NCI-H2107 (cell line): ENCODE measurements around the gene SPEG.

Experiments
- DNase-seq: peaks from one replicate; lab custom pipeline; 2025; lab: John Stamatoyannopoulos, UW

SPEG gene

DNA sequence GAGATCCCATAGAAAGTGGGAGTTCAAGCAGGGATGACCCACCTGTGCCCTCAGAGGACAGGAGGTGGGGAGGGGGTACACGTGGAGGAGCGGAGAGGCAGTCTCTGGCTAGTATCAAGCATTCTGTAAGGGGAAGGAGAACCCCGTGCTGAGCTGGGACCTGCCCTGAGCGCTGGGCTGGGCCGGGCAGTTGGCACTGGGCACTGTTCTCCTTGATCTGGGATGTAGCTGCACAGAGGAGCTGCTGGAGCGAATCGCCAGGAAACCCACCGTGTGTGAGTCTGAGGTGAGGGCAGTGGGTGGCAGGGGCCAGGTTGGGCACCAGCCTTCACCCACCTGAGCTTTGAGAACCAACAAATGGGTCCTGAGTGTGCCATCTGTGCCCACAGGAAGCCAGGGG lies 44.3 kb downstream of the SPEG start:
- no peak for DNase-seq

DNA sequence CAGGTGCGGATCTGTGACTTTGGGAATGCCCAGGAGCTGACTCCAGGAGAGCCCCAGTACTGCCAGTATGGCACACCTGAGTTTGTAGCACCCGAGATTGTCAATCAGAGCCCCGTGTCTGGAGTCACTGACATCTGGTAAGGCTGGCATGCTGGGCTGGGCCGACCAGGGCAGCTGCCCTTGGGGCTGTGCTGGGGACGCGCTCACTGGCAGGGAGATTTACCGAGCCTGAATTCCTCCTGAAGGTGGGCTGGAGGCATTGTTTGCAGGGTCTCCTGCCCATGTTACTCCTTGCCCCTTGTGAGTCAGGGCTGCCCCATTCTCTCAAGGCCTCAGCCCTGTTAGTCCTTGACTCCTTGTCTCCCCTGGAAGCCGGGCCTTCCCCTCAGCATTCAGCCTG lies 45.4 kb downstream of the SPEG start:
- no peak for DNase-seq

DNA sequence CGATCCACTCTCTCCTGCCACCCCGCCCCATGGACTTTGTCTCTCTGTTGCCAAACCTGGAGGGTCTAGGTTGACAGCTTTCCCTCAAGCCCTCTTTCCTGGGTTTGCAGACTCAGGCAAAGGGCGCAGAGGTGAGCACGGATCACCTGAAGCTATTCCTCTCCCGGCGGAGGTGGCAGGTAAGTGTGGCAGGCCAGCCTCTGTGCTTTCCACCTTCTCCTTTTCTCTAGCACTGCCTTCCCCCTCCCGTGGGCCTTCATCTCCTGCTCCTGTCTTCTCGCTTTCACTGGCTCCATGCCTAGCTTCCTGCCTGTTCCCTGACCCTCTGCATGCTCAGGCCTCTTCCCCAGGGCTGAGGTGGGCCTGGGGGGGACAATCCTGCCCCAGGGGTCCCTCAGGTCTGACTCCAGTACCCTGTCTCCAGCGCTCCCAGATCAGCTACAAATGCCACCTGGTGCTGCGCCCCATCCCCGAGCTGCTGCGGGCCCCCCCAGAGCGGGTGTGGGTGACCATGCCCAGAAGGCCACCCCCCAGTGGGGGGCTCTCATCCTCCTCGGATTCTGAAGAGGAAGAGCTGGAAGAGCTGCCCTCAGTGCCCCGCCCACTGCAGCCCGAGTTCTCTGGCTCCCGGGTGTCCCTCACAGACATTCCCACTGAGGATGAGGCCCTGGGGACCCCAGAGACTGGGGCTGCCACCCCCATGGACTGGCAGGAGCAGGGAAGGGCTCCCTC lies 48.2 kb downstream of the SPEG start:
- no peak for DNase-seq

DNA sequence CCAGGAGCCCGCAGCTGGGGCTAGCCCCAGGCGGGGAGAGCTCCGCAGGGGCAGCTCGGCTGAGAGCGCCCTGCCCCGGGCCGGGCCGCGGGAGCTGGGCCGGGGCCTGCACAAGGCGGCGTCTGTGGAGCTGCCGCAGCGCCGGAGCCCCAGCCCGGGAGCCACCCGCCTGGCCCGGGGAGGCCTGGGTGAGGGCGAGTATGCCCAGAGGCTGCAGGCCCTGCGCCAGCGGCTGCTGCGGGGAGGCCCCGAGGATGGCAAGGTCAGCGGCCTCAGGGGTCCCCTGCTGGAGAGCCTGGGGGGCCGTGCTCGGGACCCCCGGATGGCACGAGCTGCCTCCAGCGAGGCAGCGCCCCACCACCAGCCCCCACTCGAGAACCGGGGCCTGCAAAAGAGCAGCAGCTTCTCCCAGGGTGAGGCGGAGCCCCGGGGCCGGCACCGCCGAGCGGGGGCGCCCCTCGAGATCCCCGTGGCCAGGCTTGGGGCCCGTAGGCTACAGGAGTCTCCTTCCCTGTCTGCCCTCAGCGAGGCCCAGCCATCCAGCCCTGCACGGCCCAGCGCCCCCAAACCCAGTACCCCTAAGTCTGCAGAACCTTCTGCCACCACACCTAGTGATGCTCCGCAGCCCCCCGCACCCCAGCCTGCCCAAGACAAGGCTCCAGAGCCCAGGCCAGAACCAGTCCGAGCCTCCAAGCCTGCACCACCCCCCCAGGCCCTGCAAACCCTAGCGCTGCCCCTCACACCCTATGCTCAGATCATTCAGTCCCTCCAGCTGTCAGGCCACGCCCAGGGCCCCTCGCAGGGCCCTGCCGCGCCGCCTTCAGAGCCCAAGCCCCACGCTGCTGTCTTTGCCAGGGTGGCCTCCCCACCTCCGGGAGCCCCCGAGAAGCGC lies 49.1 kb downstream of the SPEG start:
- DNase-seq, result no peak

DNA sequence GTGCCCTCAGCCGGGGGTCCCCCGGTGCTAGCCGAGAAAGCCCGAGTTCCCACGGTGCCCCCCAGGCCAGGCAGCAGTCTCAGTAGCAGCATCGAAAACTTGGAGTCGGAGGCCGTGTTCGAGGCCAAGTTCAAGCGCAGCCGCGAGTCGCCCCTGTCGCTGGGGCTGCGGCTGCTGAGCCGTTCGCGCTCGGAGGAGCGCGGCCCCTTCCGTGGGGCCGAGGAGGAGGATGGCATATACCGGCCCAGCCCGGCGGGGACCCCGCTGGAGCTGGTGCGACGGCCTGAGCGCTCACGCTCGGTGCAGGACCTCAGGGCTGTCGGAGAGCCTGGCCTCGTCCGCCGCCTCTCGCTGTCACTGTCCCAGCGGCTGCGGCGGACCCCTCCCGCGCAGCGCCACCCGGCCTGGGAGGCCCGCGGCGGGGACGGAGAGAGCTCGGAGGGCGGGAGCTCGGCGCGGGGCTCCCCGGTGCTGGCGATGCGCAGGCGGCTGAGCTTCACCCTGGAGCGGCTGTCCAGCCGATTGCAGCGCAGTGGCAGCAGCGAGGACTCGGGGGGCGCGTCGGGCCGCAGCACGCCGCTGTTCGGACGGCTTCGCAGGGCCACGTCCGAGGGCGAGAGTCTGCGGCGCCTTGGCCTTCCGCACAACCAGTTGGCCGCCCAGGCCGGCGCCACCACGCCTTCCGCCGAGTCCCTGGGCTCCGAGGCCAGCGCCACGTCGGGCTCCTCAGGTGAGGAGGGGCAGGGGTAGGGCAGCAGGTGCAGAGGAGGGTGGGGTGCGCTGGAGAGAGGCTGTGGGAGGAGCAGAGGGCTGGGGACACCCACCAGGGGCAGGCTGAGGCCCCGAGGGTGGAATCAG lies 49.9 kb downstream of the SPEG start:
- no peak for DNase-seq

DNA sequence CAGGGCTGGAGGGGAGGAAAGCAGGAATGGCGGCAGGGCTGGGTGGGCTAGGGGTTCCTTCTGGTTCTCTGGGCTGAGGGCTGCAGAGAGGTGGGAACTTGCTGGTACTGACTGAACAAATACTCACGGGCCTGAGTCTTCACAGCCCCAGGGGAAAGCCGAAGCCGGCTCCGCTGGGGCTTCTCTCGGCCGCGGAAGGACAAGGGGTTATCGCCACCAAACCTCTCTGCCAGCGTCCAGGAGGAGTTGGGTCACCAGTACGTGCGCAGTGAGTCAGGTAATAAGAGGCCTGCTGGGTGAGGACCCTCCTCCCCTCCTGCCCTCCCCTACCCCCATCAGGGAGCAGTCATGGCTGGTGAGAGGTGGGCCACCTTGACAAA lies 50.5 kb downstream of the SPEG start:
- DNase-seq, result no peak

DNA sequence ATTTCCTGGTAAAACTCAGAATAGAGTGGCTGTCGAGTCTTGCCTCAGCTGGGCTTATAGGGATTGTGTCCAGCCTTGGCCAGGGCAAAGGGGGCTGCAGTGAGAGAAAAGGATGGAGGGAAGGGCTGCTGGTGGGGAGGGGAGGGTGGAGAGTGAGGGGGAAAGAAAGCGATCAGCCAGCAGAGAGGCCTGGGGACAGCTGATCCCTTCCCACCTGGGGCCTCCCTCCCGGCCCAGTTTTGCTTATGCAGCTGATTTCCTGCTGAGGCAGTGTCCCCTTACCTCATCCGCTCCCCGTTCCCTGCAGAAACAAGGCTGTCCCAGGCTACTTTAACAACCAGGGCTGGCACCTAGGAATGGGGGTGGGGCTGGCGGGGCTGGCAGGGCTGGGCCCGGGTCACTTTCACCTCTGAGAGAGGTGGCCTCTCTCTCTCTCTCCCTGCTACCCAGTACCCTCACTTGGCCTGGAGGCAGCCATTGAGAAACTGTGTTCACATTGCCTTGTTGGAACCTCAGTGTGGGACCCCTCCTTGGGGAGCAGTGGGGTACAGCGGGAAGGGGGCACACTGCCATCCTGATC lies 51.8 kb downstream of the SPEG start:
- no peak for DNase-seq

DNA sequence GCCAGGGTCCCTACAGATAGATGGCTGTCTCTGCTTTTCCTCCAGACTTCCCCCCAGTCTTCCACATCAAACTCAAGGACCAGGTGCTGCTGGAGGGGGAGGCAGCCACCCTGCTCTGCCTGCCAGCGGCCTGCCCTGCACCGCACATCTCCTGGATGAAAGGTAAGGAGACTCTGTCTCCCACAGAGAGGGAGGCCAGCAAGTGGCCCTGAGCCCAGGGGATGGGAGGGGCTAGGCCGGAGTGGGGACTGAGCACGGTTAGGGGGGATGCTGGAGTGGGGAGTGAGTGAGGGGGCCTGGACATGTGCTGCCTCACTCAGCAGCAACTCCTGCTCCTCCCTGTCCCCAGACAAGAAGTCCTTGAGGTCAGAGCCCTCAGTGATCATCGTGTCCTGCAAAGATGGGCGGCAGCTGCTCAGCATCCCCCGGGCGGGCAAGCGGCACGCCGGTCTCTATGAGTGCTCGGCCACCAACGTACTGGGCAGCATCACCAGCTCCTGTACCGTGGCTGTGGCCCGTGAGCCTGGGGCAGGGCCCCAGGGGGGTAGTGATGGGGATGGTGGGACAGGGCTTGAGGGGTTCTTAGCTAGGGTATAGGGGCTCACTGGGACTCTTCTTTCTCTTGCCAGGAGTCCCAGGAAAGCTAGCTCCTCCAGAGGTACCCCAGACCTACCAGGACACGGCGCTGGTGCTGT lies 53.7 kb downstream of the SPEG start:
- DNase-seq, result no peak

DNA sequence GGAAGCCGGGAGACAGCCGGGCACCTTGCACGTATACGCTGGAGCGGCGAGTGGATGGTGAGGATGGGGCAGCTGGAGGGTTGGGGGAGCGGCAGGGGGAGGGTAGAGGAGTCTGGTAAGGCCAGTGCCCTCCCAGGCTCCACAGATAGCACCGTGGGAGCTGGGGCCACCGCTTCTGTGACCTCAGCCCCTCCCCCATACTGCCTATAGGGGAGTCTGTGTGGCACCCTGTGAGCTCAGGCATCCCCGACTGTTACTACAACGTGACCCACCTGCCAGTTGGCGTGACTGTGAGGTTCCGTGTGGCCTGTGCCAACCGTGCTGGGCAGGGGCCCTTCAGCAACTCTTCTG lies 54.2 kb downstream of the SPEG start:
- DNase-seq, result no peak

DNA sequence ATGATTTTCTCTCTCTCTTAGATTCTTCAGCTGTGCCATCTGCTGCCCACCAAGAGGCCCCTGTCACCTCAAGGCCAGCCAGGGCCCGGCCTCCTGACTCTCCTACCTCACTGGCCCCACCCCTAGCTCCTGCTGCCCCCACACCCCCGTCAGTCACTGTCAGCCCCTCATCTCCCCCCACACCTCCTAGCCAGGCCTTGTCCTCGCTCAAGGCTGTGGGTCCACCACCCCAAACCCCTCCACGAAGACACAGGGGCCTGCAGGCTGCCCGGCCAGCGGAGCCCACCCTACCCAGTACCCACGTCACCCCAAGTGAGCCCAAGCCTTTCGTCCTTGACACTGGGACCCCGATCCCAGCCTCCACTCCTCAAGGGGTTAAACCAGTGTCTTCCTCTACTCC lies 54.7 kb downstream of the SPEG start:
- DNase-seq, result no peak

DNA sequence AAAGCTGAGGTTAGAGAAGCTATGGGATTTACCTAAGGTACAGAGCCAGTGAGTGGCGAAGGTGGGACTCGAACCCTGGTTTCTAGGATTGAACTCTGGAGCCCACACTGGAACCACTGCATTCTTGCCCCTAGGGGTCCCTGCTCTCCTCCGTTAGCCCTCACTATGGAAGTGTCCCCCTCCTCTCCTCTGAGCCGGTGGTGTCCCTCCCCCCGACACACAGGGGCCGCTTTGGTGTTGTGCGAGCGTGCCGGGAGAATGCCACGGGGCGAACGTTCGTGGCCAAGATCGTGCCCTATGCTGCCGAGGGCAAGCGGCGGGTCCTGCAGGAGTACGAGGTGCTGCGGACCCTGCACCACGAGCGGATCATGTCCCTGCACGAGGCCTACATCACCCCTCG lies 55.5 kb downstream of the SPEG start:
- DNase-seq, result no peak

DNA sequence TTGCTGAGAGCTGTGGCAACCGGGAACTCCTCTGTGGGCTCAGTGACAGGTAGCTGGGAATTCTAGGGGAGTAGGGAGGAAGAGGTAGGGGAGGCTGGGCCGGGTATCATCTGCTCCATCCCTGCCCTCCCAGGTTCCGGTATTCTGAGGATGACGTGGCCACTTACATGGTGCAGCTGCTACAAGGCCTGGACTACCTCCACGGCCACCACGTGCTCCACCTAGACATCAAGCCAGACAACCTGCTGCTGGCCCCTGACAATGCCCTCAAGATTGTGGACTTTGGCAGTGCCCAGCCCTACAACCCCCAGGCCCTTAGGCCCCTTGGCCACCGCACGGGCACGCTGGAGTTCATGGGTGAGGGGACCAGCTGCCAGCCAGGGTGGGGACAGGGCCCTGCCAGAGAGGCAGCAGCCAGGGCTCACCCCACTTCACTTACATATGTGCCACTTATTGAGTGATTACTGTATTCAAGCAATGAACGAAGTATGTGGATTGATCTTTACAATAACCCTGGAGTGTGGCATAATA lies 56.0 kb downstream of the SPEG start:
- no peak for DNase-seq

DNA sequence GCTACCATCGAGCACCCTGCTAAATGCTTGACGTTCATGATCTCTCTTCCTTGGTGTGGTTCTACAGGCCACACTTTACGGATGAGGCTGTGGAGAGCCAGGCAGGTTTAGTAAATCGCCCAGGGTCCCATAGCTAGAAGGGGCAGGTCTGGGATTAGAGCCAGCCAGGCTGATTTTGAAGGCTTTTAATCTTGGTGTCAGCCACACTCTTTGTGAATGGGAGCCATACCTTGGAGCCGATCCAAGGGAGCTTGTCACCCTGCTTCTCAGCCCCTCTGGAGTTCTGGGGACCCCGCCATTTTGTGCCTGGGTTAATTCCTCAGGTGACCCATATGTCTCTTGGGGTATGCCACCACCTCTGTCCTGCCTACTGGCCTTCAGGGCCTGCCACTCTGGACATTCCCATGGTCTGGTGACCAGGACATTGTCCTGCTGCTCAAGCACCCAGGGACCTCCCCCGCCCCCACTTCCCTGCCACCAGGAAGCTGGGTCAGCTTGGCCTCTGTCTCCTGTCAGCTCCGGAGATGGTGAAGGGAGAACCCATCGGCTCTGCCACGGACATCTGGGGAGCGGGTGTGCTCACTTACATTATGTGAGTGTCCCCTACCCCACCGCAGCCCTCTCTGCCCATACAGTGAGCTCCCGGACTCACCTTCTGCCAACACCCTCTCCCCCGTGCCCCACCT lies 56.8 kb downstream of the SPEG start:
- no peak for DNase-seq

DNA sequence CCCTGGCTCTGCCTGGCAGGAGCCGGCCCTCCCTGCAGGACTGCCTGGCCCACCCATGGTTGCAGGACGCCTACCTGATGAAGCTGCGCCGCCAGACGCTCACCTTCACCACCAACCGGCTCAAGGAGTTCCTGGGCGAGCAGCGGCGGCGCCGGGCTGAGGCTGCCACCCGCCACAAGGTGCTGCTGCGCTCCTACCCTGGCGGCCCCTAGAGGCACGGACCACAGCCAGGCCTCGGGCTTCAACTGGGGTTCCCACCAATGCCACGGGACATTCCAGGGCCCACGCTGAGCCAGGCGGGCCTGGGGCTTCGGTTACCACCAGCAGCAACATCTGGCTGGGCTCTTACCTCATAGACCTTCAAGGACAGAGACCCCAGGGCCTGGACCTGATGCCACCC lies 57.9 kb downstream of the SPEG start:
- no peak for DNase-seq

DNA sequence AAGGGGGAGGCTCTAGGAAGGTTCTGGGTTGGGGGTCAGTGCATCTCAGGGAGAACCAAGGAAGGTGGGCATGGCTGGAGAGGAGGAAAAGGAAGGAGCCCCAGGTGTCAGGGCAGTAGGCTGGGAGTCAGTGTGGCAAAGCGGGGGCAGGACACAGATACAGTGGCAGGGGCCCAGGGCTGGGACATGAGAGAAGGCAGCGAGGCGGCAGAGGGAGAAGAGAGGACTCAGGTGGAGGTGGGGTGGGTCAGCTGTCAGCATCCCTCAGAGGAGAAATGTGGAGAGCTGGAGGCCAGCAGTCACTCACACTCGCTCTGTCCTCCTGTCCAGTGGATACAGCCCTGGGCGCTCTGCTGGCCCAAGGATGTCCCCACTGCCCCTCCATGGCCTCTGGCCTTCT lies 58.4 kb downstream of the SPEG start:
- DNase-seq, result no peak

DNA sequence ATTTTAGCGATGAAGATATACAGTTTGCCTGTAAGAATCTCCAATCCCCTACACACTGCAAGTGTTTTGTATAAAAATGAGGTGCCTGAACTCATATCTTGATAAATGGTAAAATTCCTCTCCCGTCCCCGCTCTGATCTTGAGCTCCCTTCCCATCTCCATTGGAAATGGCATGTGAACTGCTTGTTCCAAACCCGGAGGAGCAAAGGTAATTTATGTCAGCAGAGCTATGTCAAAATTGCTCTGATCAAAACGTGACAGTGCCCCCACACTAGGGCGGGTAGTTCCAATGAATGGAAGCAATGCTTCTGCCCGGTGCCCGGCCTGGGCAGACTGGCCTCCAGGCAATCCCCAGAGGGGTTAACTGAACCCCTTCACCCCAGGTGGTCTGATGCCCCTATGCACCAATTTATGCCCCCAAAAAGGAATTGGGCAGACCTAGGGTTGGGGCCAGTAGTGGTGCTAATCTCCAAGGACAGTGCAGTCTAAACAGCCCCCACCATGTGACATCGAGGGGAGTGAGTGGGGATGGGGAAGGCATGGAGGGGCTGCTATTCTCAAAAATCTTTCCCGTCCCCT lies 60.4 kb downstream of the SPEG start:
- DNase-seq, result no peak

DNA sequence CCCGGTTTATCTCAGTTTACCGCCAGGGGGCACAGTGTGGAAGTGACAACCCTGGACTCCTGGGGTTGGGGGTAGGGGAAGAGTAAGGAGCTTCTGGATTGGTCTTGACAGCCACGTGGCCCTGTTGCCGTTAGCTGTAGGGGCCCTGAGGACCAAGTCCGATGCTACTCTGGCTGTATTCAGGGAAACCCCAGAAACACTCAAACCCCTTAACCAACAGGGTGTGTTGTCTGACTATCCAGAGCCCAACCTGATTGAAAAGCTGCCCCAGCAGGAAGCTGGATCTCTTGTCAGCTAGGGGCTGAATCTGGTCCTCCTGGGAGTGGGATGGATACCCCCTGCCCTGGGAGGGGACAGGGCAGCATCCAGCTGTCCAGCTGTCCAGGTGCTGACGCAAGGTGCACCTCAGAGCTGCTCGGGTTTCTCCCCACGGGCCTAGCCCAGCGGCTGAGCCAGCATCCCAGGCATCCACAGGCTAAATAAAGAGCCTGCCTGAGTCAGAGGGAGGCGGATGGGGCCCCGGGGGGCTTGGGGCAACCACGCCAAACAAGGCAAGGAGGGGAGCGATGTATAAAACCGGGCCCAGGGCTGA lies 61.0 kb downstream of the SPEG start:
- no peak for DNase-seq

DNA sequence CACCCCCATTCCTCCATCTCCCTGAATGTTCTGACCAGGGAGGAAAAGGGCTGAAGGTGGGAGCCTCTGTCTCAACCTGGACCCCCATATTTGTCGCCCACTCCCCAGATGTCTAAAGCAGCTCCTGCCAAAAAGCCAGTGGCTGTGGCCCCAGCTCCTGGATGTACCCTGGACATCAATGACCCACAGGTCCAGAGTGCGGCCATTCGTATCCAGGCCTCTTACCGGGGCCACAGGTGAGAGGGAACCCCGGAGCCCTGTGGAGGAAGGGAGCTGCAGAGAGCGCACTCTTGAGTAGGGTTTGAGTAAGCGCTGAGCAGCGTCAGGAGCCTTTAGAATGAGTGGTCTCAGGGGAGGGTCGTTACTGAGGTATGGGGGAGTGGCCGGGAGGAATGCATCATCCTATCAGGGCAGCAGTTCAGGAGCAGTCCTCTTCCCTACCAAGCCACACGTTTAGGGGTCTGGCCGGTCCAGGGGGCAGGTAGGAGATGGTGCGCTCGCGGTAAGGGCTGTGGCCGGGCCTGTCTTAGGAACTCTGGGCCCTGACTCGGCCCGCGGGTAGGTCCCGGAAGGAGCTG lies 61.7 kb downstream of the SPEG start:
- DNase-seq, result no peak

DNA sequence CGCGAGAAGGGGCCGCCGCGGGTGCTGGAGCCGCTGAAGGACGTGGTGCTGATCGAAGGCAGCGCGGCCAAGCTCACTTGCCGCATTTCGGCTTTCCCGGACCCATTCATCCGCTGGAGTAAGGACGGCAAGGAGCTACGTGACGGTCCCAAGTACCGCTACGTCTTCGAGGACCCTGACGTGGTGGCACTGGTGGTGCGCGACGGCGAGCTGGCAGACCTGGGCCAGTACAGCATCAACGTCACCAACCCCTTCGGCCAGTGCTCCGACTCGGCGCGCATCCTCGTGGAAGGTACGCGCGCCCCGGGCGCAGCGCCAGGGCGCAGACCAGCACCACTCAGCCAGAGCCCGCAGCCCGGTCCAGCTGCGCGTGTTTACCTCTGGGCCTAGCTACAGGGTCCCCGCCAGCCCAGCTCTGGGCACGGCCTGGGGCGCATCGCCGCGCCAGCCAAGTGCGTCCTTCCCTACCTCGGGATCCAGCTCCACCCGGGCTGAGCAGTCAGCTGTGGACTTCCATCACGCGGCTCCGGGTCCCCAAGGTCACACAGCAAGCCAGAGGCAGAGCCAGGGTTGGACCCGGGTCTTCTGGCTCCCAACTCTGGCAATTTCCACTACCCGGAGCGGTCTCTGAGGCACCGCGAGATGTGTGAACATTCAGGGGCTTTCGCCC lies 62.3 kb downstream of the SPEG start:
- DNase-seq, result no peak
